GM12801 (cell line): ENCODE measurements around the gene SEL1L3.

Experiments used
- CTCF ChIP-seq: IDR thresholded peaks from one replicate; pipeline ENCODE4 v1.5.1; 2011; ENCODE audit warnings: control low read depth; ENCODE audit not compliant: insufficient read length; ENCODE audit errors: extremely low read depth

Gene SEL1L3

GRCh38 chr4:25725870-25726269 is 136.9 kb downstream of the SEL1L3 start:
- no peak for TF ChIP-seq CTCF

- TF ChIP-seq CTCF, result no peak
Observed at GRCh38 chr4:25723409-25723808, 139.4 kb downstream of the SEL1L3 start.

- TF ChIP-seq CTCF, result no peak
Observed at GRCh38 chr4:25722964-25723363, 139.8 kb downstream of the SEL1L3 start.

- no peak for TF ChIP-seq CTCF
Observed at GRCh38 chr4:25713812-25714211, 149.0 kb downstream of the SEL1L3 start.

- no peak for TF ChIP-seq CTCF
Observed at GRCh38 chr4:25712611-25713010, 150.2 kb downstream of the SEL1L3 start.

- TF ChIP-seq CTCF, result no peak
Observed at GRCh38 chr4:25710637-25711036, 152.2 kb downstream of the SEL1L3 start.

- TF ChIP-seq CTCF, result no peak
Observed at GRCh38 chr4:25704516-25704915, 158.3 kb downstream of the SEL1L3 start.
